K562 (cell line): ENCODE data around the gene CBX4. TPM values are rescaled to one million over a fixed set of nuclear protein-coding genes. Genes with fewer than 3 reads are reported as not detected.

Experiments
- ATF7 ChIP-seq: fragments of 450-650 bp; IDR thresholded peaks from 2 replicates; pipeline ENCODE4 v1.7.1; 2014; ENCODE audit warnings: mild to moderate bottlenecking, moderate library complexity
- CEBPZ ChIP-seq: fragments of 150-350 bp; IDR thresholded peaks from 2 replicates; pipeline ENCODE4 v1.6.1; 2014; ENCODE audit warnings: low read depth, mild to moderate bottlenecking, low read length, borderline replicate concordance
- CHCHD3 ChIP-seq: fragments of 250-450 bp; sonication (Bioruptor Pico); IDR thresholded peaks from 2 replicates; pipeline ENCODE4 v2.1.2; 2022; ENCODE audit warnings: mild to moderate bottlenecking
- CXXC5 ChIP-seq: fragments of 250-450 bp; sonication (Bioruptor Pico); IDR thresholded peaks from 2 replicates; pipeline ENCODE4 v1.8.0; 2022; ENCODE audit warnings: inconsistent platforms, mild to moderate bottlenecking, moderate library complexity
- E2F6 ChIP-seq, 2 experiments: IDR thresholded peaks; 2 replicates each; pipeline ENCODE4 v1.6.1; 2011; ENCODE audit warnings: borderline replicate concordance in 1 of 2, control low read depth in 1 of 2, low read depth in 1 of 2, low read length in 1 of 2, mild to moderate bottlenecking in 1 of 2, mixed read lengths in 1 of 2, moderate library complexity in 1 of 2; ENCODE audit not compliant: insufficient read depth in 1 of 2, insufficient read length in 1 of 2, poor library complexity in 1 of 2, severe bottlenecking in 1 of 2; ENCODE audit errors: extremely low read depth in 1 of 2
- HDAC3 ChIP-seq: fragments of 450-650 bp; IDR thresholded peaks from 2 replicates; pipeline ENCODE4 v1.6.1; 2018; ENCODE audit warnings: borderline replicate concordance, mild to moderate bottlenecking, moderate library complexity; ENCODE audit not compliant: partially characterized antibody
- HLTF ChIP-seq: fragments of 450-650 bp; IDR thresholded peaks from 2 replicates; pipeline ENCODE4 v1.6.1; 2016
- IRF9 ChIP-seq: fragments of 450-650 bp; IDR thresholded peaks from 2 replicates; pipeline ENCODE4 v1.6.1; 2016; ENCODE audit warnings: missing biosample characterization, missing genetic modification characterization
- KDM1A ChIP-seq, 2 experiments: fragments of 450-650 bp; IDR thresholded peaks; 2 replicates each; pipeline ENCODE4 v1.6.1; 2016; ENCODE audit warnings: mild to moderate bottlenecking in 2 of 2
- LCOR ChIP-seq: sonication (generic); formaldehyde crosslinking; IDR thresholded peaks from 2 replicates; pipeline ENCODE4 v1.8.0; 2022; ENCODE audit warnings: mild to moderate bottlenecking, missing genetic modification reagents
- NFATC3 ChIP-seq: fragments of 450-650 bp; IDR thresholded peaks from 2 replicates; pipeline ENCODE4 v1.6.1; 2017; ENCODE audit warnings: mild to moderate bottlenecking
- NFYB ChIP-seq: IDR thresholded peaks from 2 replicates; pipeline ENCODE4 v1.6.1; 2011; ENCODE audit warnings: mild to moderate bottlenecking, moderate library complexity; ENCODE audit not compliant: insufficient read length; ENCODE audit errors: extremely low read depth
- PCBP2 ChIP-seq: fragments of 200-400 bp; formaldehyde crosslinking; IDR thresholded peaks from 2 replicates; pipeline ENCODE4 v1.6.1; 2018; ENCODE audit warnings: low read length, low read depth, mild to moderate bottlenecking, moderate library complexity; ENCODE audit not compliant: poor library complexity, severe bottlenecking
- ZBTB33 ChIP-seq: sonication (generic); formaldehyde crosslinking; IDR thresholded peaks from 2 replicates; pipeline ENCODE4 v1.8.1; 2023; ENCODE audit warnings: mild to moderate bottlenecking, missing genetic modification reagents
- ZNF24 ChIP-seq: fragments of 450-650 bp; IDR thresholded peaks from 2 replicates; pipeline ENCODE4 v1.6.1; 2016
- ZNF280B ChIP-seq: fragments of 250-450 bp; sonication (Bioruptor Pico); IDR thresholded peaks from 2 replicates; pipeline ENCODE4 v1.5.1; 2021; ENCODE audit warnings: mild to moderate bottlenecking
- ZNF324 ChIP-seq: fragments of 250-450 bp; sonication (Bioruptor Pico); IDR thresholded peaks from 2 replicates; pipeline ENCODE4 v1.4.0; 2020; ENCODE audit warnings: mild to moderate bottlenecking
- ZNF507 ChIP-seq: conservative IDR thresholded peaks from 2 replicates; pipeline ENCODE4 v1.6.1; 2017; ENCODE audit warnings: missing genetic modification characterization, missing compliant biosample characterization
- polyA plus RNA-seq, 8 experiments: library from polyadenylated mRNA; depleted of rRNA in 4 of 8; stranded (reverse) in 5 of 8; unstranded in 3 of 8; fragments of >200 nt; fragmentation: Nextera tagmentation in 2 of 8; fragmentation: Illumina TruSeq in 1 of 8; extraction: Ambion mirVana in 2 of 8; extraction: Trizol in 1 of 8; gene quantifications; 2 replicates each; pipeline versions ENCODE4 v1.2.1 to v1.2.3, GENCODE V29; 2011 to 2014; ENCODE audit warnings: inconsistent platforms in 1 of 8, missing spikeins in 1 of 8
- total RNA-seq, 7 experiments: library from RNA; depleted of rRNA in 6 of 7; stranded (reverse); fragments of >200 nt in 6 of 7; fragmentation: Illumina TruSeq in 2 of 7; extraction: Trizol in 2 of 7; gene quantifications; 2 replicates each; pipeline versions ENCODE4 v1.2.1 to v1.2.3, GENCODE V29; 2011 to 2021; ENCODE audit warnings: low replicate concordance in 1 of 7

The CBX4 gene
- total and polyA plus RNA-seq, 9 of the 15 experiments (the other 6 are each of a cell fraction or from before 2014, with no cell fraction given): 0.98 to 50.5 (median 10.0) TPM

DNA sequence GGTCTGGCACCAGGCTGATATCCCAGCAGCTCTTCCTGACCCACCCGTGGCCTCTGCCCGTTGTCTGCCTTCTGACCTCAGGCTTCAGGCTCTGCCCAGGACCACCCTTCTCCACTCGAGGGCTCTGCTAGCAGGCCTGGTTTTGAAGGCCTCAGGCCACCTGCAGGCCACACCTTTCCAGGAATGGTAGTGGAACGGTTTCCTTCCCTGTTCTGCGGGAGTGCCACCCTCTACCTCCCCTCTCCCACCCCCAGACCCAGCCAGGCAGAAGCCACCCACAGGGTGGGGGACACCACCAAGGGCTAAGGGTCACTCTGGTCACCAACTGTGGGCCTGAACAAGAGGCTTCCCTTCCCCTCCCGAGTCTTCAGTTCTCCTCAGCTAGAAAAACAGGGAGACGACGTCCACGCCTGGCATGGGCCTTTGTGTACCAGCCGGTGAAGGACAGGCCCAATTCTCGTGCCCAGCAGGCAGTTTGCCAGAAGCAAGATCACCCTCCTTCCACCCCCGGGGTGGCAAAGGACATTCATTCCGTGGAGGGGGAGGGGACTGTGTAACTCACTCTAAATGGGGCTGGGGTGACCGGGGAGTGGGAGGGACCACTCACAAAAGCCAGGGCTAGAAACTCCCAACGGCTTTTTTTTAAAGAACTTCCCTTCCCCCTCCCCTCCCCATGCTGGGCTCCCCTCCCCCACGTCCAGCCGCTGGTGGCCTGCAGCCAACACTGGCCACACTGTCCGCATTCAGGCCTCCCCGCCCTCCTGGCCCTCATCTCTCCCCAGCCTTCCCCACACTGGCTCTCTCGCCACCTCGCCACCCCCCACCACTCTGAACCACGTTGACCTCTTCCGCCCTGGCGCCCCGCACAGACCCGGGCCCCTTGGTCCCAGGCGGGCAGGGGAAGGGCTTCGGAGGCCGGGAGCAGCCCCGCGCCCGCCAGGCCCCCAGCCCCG, 7.7 kb downstream of the CBX4 start (continued):
- no peak for TF ChIP-seq ZNF280B (CRISPR knock-in tag)
- no peak for TF ChIP-seq ZNF24
- TF ChIP-seq HLTF: no peak
- TF ChIP-seq KDM1A (IDR thresholded peaks at IDR 0.05): no peak
- TF ChIP-seq CEBPZ: no peak
- TF ChIP-seq ZNF507: no peak
- TF ChIP-seq CXXC5 (CRISPR knock-in tag): peak; percentile 27
- TF ChIP-seq IRF9: peak; percentile 9; the same call in 1 of the 2 replicates
- TF ChIP-seq ZBTB33 (CRISPR knock-in tag): 0 out of 2 replicates have a peak, but pooled peaks have one; percentile 11
- TF ChIP-seq NFATC3: no peak
- TF ChIP-seq CHCHD3: no peak
- TF ChIP-seq ZNF324 (CRISPR knock-in tag): no peak
- TF ChIP-seq E2F6 (IDR thresholded peaks at IDR 0.05; ENCODE audit: borderline replicate concordance in 1 of 2, extremely low read depth in 1 of 2, insufficient read depth in 1 of 2, insufficient read length in 1 of 2, low read depth in 1 of 2, low read length in 1 of 2, poor library complexity in 1 of 2, severe bottlenecking in 1 of 2): peak in 1 of 2 experiments; percentile 49
- no peak for TF ChIP-seq NFYB
- no peak for TF ChIP-seq LCOR
- peak; percentile 47 for TF ChIP-seq PCBP2
- no peak for TF ChIP-seq HDAC3
- TF ChIP-seq ATF7: no peak
